ENCODE measurements around the gene EVPL.
"Not testable (repeated sequence)": the region's sequence is repeated elsewhere in the genome, so short reads cannot be mapped to it uniquely, and the experiment has no call there.

Gene EVPL

GRCh38 chr17:76027159-76027839 lies at the start of gene EVPL:
Gene EVPL, minus strand, starts transcription at chr17:76027306. Its CDS starts 108 bp downstream, at chr17:76027198.
- DNase-seq: no peak

GRCh38 chr17:76076146-76076764 lies 49.1 kb upstream of the EVPL start:
- DNase-seq: no peak

GRCh38 chr17:76075364-76076145 lies 48.4 kb upstream of the EVPL start:
- no peak for DNase-seq

- no peak for DNase-seq
Observed at GRCh38 chr17:76074390-76075363, 47.6 kb upstream of the EVPL start, which contains the start of gene GALR2. Gene GALR2, plus strand, starts transcription at chr17:76074781. Its CDS starts 103 bp downstream, at chr17:76074884.

GRCh38 chr17:76072148-76072858 lies 45.2 kb upstream of the EVPL start, which contains the start of gene SRP68:
Gene SRP68, minus strand, starts transcription at chr17:76072517. Its CDS starts 26 bp downstream, at chr17:76072491.
- peak; percentile 82 for DNase-seq

GRCh38 chr17:76071531-76072147 lies 44.5 kb upstream of the EVPL start:
- no peak for DNase-seq

- DNase-seq: no peak
Observed at GRCh38 chr17:76065775-76066174, 38.7 kb upstream of the EVPL start.

GRCh38 chr17:76063875-76064546 lies 36.9 kb upstream of the EVPL start:
- DNase-seq: no peak

GRCh38 chr17:76058264-76058663 lies 31.2 kb upstream of the EVPL start:
- DNase-seq: not testable (repeated sequence)

- DNase-seq: no peak
Observed at GRCh38 chr17:76056882-76057281, 29.8 kb upstream of the EVPL start.

- no peak for DNase-seq
Observed at GRCh38 chr17:76054112-76054476, 27.0 kb upstream of the EVPL start.

GRCh38 chr17:76053246-76054111 lies 26.4 kb upstream of the EVPL start:
- no peak for DNase-seq

GRCh38 chr17:76051561-76051960 lies 24.5 kb upstream of the EVPL start:
- DNase-seq: no peak

GRCh38 chr17:76050538-76051467 lies 23.7 kb upstream of the EVPL start:
- DNase-seq: no peak

- no peak for DNase-seq
Observed at GRCh38 chr17:76049836-76050537, 22.9 kb upstream of the EVPL start.

- DNase-seq: no peak
Observed at GRCh38 chr17:76049239-76049638, 22.1 kb upstream of the EVPL start.

GRCh38 chr17:76048711-76049110 lies 21.6 kb upstream of the EVPL start:
- DNase-seq: no peak

All from GF-D8 (cell line).